Peyer's patch (tissue), 4 donors: ENCODE results near the gene CBX4. TPM values are rescaled to one million over a fixed set of nuclear protein-coding genes. Genes with fewer than 3 reads are reported as not detected.

Source experiments
- DNase-seq, 3 donors: peaks; one replicate each; pipeline ENCODE4 v3.0.0-alpha.2; 2017 to 2019
- H3K27ac ChIP-seq, 4 donors: fragments of 200-600 bp; sonication (generic); one replicate each; pipeline ENCODE4 v1.5.1; 2016 to 2019
- H3K27me3 ChIP-seq, 2 donors: fragments of 200-600 bp; sonication (generic); one replicate each; pipeline ENCODE4 v1.5.1; 2019
- H3K36me3 ChIP-seq, 3 donors: fragments of 200-600 bp; sonication (generic); one replicate each; pipeline ENCODE4 v1.5.1; 2016 to 2019
- H3K4me1 ChIP-seq, 4 donors: fragments of 200-600 bp; sonication (generic); one replicate each; pipeline ENCODE4 v1.5.1; 2016 to 2019
- H3K4me3 ChIP-seq, 4 donors: fragments of 200-600 bp; sonication (generic); 1 replicate in 3 of 4; 2 replicates in 1 of 4; pipeline ENCODE4 v1.5.1; 2016 to 2019; ENCODE audit warnings: mild to moderate bottlenecking in 1 of 4
- H3K9me3 ChIP-seq, 4 donors: fragments of 200-600 bp; sonication (generic); one replicate each; pipeline ENCODE4 v1.5.1; 2016 to 2019; ENCODE audit warnings: mild to moderate bottlenecking in 1 of 4
- POLR2A ChIP-seq, 2 donors: fragments of 450-650 bp; IDR thresholded peaks; one replicate each; pipeline ENCODE4 v1.5.1; 2017; ENCODE audit warnings: antibody characterized with exemption in 2 of 2, mild to moderate bottlenecking in 2 of 2, moderate library complexity in 2 of 2
- total RNA-seq, 4 donors: library from RNA; depleted of rRNA; stranded (reverse); fragments of >200 nt; gene quantifications; one replicate each; pipeline ENCODE4 v1.1.0, GENCODE V29; 2016
- TF ChIP-seq, protein P1 (sequence below), 6 experiments: fragments of 450-650 bp in 4 of 6; fragments of 200-600 bp in 2 of 6; sonication (generic) in 1 of 6; IDR thresholded peaks; one replicate each; pipeline ENCODE4 v1.5.1; 2017 to 2019; ENCODE audit warnings: antibody characterized with exemption in 6 of 6, mild to moderate bottlenecking in 3 of 6, moderate library complexity in 1 of 6

Gene CBX4
- total RNA-seq, 4 donors from 2014 or later: 4.9 to 19.0 (median 12.3) TPM

GRCh38 chr17:79850571-79851460 lies 11.6 kb upstream of the CBX4 start:
- Histone ChIP-seq H3K9me3 (no peaks in the 10 kb centered on the region), H3K36me3 (no peaks in the 10 kb centered on the region), H3K27me3 (no peaks in the 10 kb centered on the region), H3K27ac (peak overlapping the region in 1 of 4 donors; percentile 8), H3K4me1 (peaks cover 0 to 10% (median 0%) of the 10 kb centered on the region in 4 donors), H3K4me3 (no peak overlapping the region)
- no peak for TF ChIP-seq POLR2A (IDR thresholded peaks at IDR 0.05)
- TF ChIP-seq, protein P1, sequence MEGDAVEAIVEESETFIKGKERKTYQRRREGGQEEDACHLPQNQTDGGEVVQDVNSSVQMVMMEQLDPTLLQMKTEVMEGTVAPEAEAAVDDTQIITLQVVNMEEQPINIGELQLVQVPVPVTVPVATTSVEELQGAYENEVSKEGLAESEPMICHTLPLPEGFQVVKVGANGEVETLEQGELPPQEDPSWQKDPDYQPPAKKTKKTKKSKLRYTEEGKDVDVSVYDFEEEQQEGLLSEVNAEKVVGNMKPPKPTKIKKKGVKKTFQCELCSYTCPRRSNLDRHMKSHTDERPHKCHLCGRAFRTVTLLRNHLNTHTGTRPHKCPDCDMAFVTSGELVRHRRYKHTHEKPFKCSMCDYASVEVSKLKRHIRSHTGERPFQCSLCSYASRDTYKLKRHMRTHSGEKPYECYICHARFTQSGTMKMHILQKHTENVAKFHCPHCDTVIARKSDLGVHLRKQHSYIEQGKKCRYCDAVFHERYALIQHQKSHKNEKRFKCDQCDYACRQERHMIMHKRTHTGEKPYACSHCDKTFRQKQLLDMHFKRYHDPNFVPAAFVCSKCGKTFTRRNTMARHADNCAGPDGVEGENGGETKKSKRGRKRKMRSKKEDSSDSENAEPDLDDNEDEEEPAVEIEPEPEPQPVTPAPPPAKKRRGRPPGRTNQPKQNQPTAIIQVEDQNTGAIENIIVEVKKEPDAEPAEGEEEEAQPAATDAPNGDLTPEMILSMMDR (IDR thresholded peaks at IDR 0.05): no peak
- DNase-seq: no peak

- no peak overlapping the region for H3K27ac ChIP-seq
- peaks cover 0 to 18% (median 6%) of the 10 kb centered on the region in 4 donors for H3K4me1 ChIP-seq
- no peak for DNase-seq
Measured at GRCh38 chr17:79849953-79850352, 10.7 kb upstream of the CBX4 start.

GRCh38 chr17:79848370-79848766 lies 9.1 kb upstream of the CBX4 start:
- H3K27ac ChIP-seq: no peak overlapping the region
- no peak overlapping the region for H3K4me3 ChIP-seq
- DNase-seq: peak in 1 of 3 donors; percentile 37
- peaks cover 11 to 34% (median 18%) of the 10 kb centered on the region in 4 donors for H3K4me1 ChIP-seq
- no peaks in the 10 kb centered on the region for H3K9me3 ChIP-seq
- H3K27me3 ChIP-seq: peaks cover 0 to 2% of the 10 kb centered on the region in 2 donors
- no peaks in the 10 kb centered on the region for H3K36me3 ChIP-seq
- TF ChIP-seq POLR2A (IDR thresholded peaks at IDR 0.05): no peak
- TF ChIP-seq, protein P1 (IDR thresholded peaks at IDR 0.05): no peak

More at GRCh38 chr17:79849953-79850352, 10.7 kb upstream of the CBX4 start:
- no peak for TF ChIP-seq POLR2A (IDR thresholded peaks at IDR 0.05)
- TF ChIP-seq, protein P1 (IDR thresholded peaks at IDR 0.05): no peak
- no peak overlapping the region for H3K4me3 ChIP-seq
- no peaks in the 10 kb centered on the region for H3K27me3 ChIP-seq
- no peaks in the 10 kb centered on the region for H3K9me3 ChIP-seq
- no peaks in the 10 kb centered on the region for H3K36me3 ChIP-seq

- Histone ChIP-seq H3K4me3 (no peak overlapping the region), H3K9me3 (no peaks in the 10 kb centered on the region), H3K36me3 (no peaks in the 10 kb centered on the region), H3K27ac (no peak overlapping the region), H3K27me3 (peaks cover 0 to 7% of the 10 kb centered on the region in 2 donors), H3K4me1 (peaks cover 15 to 36% (median 21%) of the 10 kb centered on the region in 4 donors)
- peak in 1 of 3 donors; percentile 41 for DNase-seq
- no peak for TF ChIP-seq POLR2A (IDR thresholded peaks at IDR 0.05)
- TF ChIP-seq, protein P1 (IDR thresholded peaks at IDR 0.05): no peak
Measured at GRCh38 chr17:79847698-79848369, 8.6 kb upstream of the CBX4 start.

- no peaks in the 10 kb centered on the region for H3K9me3 ChIP-seq
- DNase-seq: peak in 2 of 3 donors; percentile 57 to 64
- H3K4me1 ChIP-seq: peaks cover 15 to 52% (median 35%) of the 10 kb centered on the region in 4 donors
- peak overlapping the region in 1 of 4 donors; percentile 61 for H3K4me3 ChIP-seq
- H3K27ac ChIP-seq: peak overlapping the region; percentile 44 to 89 (median 60)
- peaks cover 0 to 28% of the 10 kb centered on the region in 2 donors for H3K27me3 ChIP-seq
- TF ChIP-seq POLR2A (IDR thresholded peaks at IDR 0.05): peak in 1 of 2 donors; percentile 37
- TF ChIP-seq, protein P1 (IDR thresholded peaks at IDR 0.05): no peak
- H3K36me3 ChIP-seq: no peaks in the 10 kb centered on the region
Measured at GRCh38 chr17:79845601-79845949, 6.3 kb upstream of the CBX4 start.
